ENCODE results near the gene LMAN2. TPM values are rescaled to one million over a fixed set of nuclear protein-coding genes. Genes with fewer than 3 reads are reported as not detected.
A peak's percentile ranks its signal among the peaks of the same experiment; 100 is the strongest.

Gene LMAN2
- total RNA-seq, 4 donors from 2014 or later, result 225 to 384 (median 257) TPM

GRCh38 chr5:177390363-177391300 lies 39.2 kb upstream of the LMAN2 start:
- intact Hi-C loops (cut with DNase I), result loop anchor here (5.0 to 10.0 kb wide), 2 partner anchors 76 to 112 kb away; partner anchors contain the start of gene MXD3
- peaks cover 0 to 7% (median 0%) of the 10 kb centered on the region in 4 donors for H3K27me3 ChIP-seq
- H3K4me1 ChIP-seq, result peaks cover 32 to 57% (median 47%) of the 10 kb centered on the region in 3 donors
- H3K4me3 ChIP-seq, result peak overlapping the region in 1 of 4 donors; percentile 40
- peak overlapping the region; percentile 77 to 89 (median 84) for H3K27ac ChIP-seq
- no peak for DNase-seq
- no peaks in the 10 kb centered on the region for H3K9me3 ChIP-seq
- no peaks in the 10 kb centered on the region for H3K36me3 ChIP-seq
- 16 to 20% methylated on average over 8 to 11 of the region's 13 CpGs for WGBS, 2 donors
- TF ChIP-seq POLR2A (IDR thresholded peaks at IDR 0.05) (no peak), CTCF (IDR thresholded peaks at IDR 0.05) (peak; percentile 98 to 100 (median 99))

GRCh38 chr5:177389241-177390169 lies 38.0 kb upstream of the LMAN2 start:
- Histone ChIP-seq H3K27ac (peak overlapping the region; percentile 77 to 89 (median 84)), H3K4me1 (peaks cover 32 to 65% (median 47%) of the 10 kb centered on the region in 3 donors), H3K4me3 (peak overlapping the region in 3 of 4 donors; percentile 1 to 40 (median 14)), H3K36me3 (no peaks in the 10 kb centered on the region), H3K9me3 (no peaks in the 10 kb centered on the region), H3K27me3 (peaks cover 0 to 7% (median 0%) of the 10 kb centered on the region in 4 donors)
- 14 to 16% methylated on average over 13 to 16 of the region's 21 CpGs for WGBS, 2 donors
- intact Hi-C loops (cut with DNase I), result loop anchor here (5.0 to 10.0 kb wide), 2 partner anchors 75 to 113 kb away; partner anchors contain the start of gene MXD3
- DNase-seq, result no peak
- TF ChIP-seq CTCF (IDR thresholded peaks at IDR 0.05), result no peak
- TF ChIP-seq POLR2A (IDR thresholded peaks at IDR 0.05), result no peak

GRCh38 chr5:177388521-177389052 lies 37.1 kb upstream of the LMAN2 start:
- H3K36me3 ChIP-seq, result no peaks in the 10 kb centered on the region
- DNase-seq, result no peak
- TF ChIP-seq CTCF (IDR thresholded peaks at IDR 0.05), result no peak
- no peak for TF ChIP-seq POLR2A (IDR thresholded peaks at IDR 0.05)
- H3K4me3 ChIP-seq, result peak overlapping the region in 2 of 4 donors; percentile 1 to 40
- H3K27ac ChIP-seq, result peak overlapping the region; percentile 77 to 89 (median 84)
- H3K27me3 ChIP-seq, result peaks cover 0 to 9% (median 0%) of the 10 kb centered on the region in 4 donors
- H3K4me1 ChIP-seq, result peaks cover 32 to 66% (median 47%) of the 10 kb centered on the region in 3 donors
- 38 to 44% methylated on average over 7 of the region's 10 CpGs for WGBS, 2 donors
- H3K9me3 ChIP-seq, result no peaks in the 10 kb centered on the region
- intact Hi-C loops (cut with DNase I), result no loop called here

GRCh38 chr5:177387405-177387804 lies 35.9 kb upstream of the LMAN2 start:
- Histone ChIP-seq H3K36me3 (no peaks in the 10 kb centered on the region), H3K4me1 (peaks cover 32 to 78% (median 47%) of the 10 kb centered on the region in 3 donors), H3K27ac (peak overlapping the region in 2 of 4 donors; percentile 88 to 89), H3K4me3 (no peak overlapping the region), H3K27me3 (peaks cover 0 to 11% (median 0%) of the 10 kb centered on the region in 4 donors), H3K9me3 (no peaks in the 10 kb centered on the region)
- 85 to 98% methylated on average over 9 to 12 of the region's 14 CpGs for whole genome bisulfite sequencing, 2 donors
- no peak for TF ChIP-seq POLR2A (IDR thresholded peaks at IDR 0.05)
- no peak for TF ChIP-seq CTCF (IDR thresholded peaks at IDR 0.05)
- DNase-seq, result no peak
- intact Hi-C loops (cut with DNase I), result no loop called here
